HFF-Myc (cell line): ENCODE results near the gene LDLRAD3.
A peak's percentile ranks its signal among the peaks of the same experiment; 100 is the strongest.

Experiments used
- DNase-seq: peaks from one replicate; pipeline ENCODE4 v3.0.0-alpha.2; 2011; ENCODE audit warnings: low read depth; ENCODE audit errors: extremely low read depth
- H3K4me3 ChIP-seq: replicated peaks from 2 replicates; pipeline ENCODE4 v1.5.1; 2011; ENCODE audit warnings: low read depth, mild to moderate bottlenecking, control low read depth, low read length
- CTCF ChIP-seq: IDR thresholded peaks from 2 replicates; pipeline ENCODE4 v1.5.1; 2012; ENCODE audit warnings: mild to moderate bottlenecking, low read depth, low read length, control low read depth; ENCODE audit errors: missing control alignments

Gene LDLRAD3

GRCh38 chr11:35967042-35967441 lies 23.2 kb downstream of the LDLRAD3 start:
- no peak for TF ChIP-seq CTCF
- H3K4me3 ChIP-seq, result no peak overlapping the region
- no peak for DNase-seq

- DNase-seq, result no peak
- no peak overlapping the region for H3K4me3 ChIP-seq
- no peak for TF ChIP-seq CTCF
Measured at GRCh38 chr11:35968386-35969088, 24.7 kb downstream of the LDLRAD3 start.

GRCh38 chr11:35969089-35970042 lies 25.5 kb downstream of the LDLRAD3 start:
- peak; percentile 40 for DNase-seq
- no peak for TF ChIP-seq CTCF
- H3K4me3 ChIP-seq, result no peak overlapping the region

- no peak for DNase-seq
- no peak overlapping the region for H3K4me3 ChIP-seq
- no peak for TF ChIP-seq CTCF
Measured at GRCh38 chr11:35970445-35970844, 26.6 kb downstream of the LDLRAD3 start.

GRCh38 chr11:35971841-35972422 lies 28.1 kb downstream of the LDLRAD3 start:
- no peak for DNase-seq
- TF ChIP-seq CTCF, result no peak
- no peak overlapping the region for H3K4me3 ChIP-seq

GRCh38 chr11:35974882-35975589 lies 31.2 kb downstream of the LDLRAD3 start:
- TF ChIP-seq CTCF, result no peak

More at GRCh38 chr11:35974882-35975589, 31.2 kb downstream of the LDLRAD3 start:
- DNase-seq, result no peak
- no peak overlapping the region for H3K4me3 ChIP-seq
